GM12865 (cell line): ENCODE data around the gene SLC19A1.

Source experiments
- DNase-seq: peaks from one replicate; pipeline ENCODE4 v3.0.0; 2010; ENCODE audit warnings: low read depth
- H3K4me3 ChIP-seq: 2 replicates; pipeline ENCODE4 v1.5.1; 2011; ENCODE audit warnings: mild to moderate bottlenecking, low read depth, low read length, control low read depth
- TF ChIP-seq, protein P1 (sequence below): IDR thresholded peaks from 2 replicates; pipeline ENCODE4 v1.5.1; 2011; ENCODE audit warnings: low read length, control low read depth, low read depth, inconsistent platforms; ENCODE audit not compliant: insufficient read depth; ENCODE audit errors: missing control alignments

SLC19A1 gene

DNA sequence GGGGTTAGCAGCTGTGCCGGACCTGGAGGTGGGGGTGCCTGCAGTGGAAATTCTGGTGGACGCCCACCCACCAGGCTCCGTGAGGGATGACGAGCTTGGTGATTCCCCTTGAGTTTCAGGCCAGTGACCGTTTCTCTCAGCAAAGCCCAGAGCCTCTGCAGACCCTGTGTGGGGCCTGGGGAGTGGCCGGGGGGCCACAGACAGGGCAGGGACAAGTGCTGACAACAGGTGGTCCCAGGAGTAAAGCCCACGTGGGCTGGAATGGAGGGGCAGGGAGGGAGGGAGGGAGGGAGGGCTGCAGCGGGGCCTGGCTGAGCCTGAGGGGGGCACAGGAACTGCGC is 84.4 kb downstream of the SLC19A1 start:
- H3K4me3 ChIP-seq: no peak overlapping the region
- no peak for DNase-seq
- TF ChIP-seq, protein P1, sequence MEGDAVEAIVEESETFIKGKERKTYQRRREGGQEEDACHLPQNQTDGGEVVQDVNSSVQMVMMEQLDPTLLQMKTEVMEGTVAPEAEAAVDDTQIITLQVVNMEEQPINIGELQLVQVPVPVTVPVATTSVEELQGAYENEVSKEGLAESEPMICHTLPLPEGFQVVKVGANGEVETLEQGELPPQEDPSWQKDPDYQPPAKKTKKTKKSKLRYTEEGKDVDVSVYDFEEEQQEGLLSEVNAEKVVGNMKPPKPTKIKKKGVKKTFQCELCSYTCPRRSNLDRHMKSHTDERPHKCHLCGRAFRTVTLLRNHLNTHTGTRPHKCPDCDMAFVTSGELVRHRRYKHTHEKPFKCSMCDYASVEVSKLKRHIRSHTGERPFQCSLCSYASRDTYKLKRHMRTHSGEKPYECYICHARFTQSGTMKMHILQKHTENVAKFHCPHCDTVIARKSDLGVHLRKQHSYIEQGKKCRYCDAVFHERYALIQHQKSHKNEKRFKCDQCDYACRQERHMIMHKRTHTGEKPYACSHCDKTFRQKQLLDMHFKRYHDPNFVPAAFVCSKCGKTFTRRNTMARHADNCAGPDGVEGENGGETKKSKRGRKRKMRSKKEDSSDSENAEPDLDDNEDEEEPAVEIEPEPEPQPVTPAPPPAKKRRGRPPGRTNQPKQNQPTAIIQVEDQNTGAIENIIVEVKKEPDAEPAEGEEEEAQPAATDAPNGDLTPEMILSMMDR: no peak

DNA sequence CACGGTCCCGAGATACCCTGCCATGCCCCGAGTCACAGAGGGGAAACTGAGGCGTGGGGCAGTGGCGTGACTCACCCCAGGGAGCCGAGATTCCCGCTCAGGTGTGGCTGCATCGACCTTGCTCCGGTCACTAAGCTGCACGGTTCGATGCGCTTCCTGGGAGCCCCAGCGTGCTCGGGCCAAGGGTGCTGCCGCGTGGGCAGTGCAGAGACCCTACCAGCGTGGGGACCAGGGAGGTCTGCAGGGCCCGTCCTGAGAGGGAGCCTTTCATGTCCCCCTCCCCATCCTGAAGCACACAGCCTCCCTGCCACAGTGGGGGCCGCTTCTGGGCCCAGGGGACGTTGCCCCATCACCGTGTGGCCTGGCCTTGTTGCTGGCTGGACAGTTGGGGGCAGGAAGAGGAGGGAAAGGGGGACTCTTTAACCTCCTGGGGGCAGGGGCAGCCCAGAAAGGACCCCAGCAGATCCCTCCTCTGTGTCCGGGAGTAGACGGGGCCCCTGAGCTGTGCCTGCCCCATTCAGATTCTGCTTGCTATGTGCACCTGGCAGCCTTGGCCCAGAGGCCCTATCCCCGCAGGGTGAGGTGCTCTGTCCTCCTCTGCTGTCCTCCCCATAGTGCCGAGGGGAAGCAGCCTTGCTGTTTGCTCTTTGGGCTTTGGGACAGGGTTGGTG is 84.9 kb downstream of the SLC19A1 start:
- TF ChIP-seq, protein P1: no peak
- DNase-seq: no peak
- no peak overlapping the region for H3K4me3 ChIP-seq

DNA sequence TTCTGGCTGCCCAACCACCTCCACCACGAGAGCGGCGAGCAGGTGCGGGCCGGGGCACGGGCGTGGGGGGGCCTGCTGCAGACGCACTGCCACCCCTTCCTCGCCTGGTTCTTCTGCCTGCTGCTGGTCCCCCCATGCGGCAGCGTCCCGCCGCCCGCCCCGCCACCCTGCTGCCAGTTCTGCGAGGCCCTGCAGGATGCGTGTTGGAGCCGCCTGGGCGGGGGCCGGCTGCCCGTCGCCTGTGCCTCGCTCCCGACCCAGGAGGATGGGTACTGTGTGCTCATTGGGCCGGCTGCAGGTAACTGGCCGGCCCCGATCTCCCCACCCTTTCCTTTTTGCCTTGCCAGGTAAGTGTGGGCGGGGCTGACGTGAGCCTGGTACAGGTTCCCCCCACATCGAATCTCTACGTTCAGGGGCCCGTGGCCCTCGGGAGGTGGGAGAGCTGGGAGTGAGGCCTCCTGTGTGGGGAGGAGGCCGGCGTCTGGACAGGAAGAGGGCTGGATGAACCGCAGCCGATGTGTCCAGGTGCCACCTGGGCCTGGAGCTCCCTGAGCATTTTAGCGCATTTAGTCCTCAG is 85.6 kb downstream of the SLC19A1 start:
- no peak overlapping the region for H3K4me3 ChIP-seq
- no peak for DNase-seq
- TF ChIP-seq, protein P1: no peak

DNA sequence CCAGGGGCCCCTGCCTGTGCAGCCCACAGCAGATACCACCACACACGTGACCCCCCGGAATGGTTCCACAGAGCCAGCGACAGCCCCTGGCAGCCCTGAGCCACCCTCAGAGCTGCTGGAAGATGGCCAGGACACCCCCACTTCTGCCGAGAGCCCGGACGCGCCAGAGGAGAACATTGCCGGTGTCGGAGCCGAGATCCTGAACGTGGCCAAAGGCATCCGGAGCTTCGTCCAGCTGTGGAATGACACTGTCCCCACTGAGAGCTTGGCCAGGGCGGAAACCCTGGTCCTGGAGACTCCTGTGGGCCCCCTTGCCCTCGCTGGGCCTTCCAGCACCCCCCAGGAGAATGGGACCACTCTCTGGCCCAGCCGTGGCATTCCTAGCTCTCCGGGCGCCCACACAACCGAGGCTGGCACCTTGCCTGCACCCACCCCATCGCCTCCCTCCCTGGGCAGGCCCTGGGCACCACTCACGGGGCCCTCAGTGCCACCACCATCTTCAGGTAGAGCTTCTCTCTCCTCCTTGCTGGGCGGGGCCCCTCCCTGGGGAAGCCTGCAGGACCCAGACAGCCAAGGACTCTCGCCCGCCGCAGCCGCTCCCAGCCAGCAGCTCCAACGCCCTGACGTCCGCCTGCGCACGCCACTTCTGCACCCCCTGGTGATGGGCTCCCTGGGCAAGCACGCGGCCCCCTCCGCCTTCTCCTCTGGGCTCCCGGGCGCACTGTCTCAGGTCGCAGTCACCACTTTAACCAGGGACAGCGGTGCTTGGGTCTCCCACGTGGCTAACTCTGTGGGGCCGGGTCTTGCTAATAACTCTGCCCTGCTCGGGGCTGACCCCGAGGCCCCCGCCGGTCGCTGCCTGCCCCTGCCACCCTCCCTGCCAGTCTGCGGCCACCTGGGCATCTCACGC is 86.3 kb downstream of the SLC19A1 start:
- DNase-seq: no peak
- TF ChIP-seq, protein P1: no peak

DNA sequence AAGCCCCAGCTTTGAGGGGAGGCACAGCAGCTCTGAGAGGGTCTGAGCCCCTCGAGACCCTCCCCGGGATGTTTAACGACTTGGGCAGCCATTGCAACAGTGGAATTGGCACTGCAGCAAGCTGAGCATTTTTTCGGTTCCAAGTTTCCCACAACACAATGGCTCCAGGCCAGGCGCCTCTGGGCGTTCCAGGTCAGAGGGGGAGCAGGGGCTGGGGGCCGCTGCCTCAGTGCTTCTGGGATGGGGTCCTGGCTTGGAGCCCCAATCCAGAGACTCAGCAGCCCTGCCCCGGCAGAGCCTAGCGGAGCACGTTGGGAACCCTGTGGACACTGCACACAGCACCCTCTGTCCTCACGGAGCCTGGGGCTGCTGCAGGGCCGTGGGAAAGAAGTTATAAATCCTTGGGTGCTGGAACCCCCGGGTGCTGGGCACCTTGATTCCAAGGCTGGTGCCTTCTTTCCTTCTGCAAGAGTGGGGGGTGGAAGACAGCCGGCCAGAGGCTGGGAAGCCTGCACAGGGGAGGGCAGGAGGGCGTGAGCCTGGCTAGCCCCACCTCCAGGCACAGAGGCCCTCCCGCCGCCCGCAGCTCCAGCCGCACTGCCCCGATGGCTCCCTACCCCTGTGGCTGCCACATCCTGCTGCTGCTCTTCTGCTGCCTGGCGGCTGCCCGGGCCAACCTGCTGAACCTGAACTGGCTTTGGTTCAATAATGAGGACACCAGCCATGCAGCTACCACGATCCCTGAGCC is 87.1 kb downstream of the SLC19A1 start:
- no peak for DNase-seq
- TF ChIP-seq, protein P1: no peak
- no peak overlapping the region for H3K4me3 ChIP-seq

More for the DNA sequence above, 86.3 kb downstream of the SLC19A1 start:
- H3K4me3 ChIP-seq: no peak overlapping the region

DNA sequence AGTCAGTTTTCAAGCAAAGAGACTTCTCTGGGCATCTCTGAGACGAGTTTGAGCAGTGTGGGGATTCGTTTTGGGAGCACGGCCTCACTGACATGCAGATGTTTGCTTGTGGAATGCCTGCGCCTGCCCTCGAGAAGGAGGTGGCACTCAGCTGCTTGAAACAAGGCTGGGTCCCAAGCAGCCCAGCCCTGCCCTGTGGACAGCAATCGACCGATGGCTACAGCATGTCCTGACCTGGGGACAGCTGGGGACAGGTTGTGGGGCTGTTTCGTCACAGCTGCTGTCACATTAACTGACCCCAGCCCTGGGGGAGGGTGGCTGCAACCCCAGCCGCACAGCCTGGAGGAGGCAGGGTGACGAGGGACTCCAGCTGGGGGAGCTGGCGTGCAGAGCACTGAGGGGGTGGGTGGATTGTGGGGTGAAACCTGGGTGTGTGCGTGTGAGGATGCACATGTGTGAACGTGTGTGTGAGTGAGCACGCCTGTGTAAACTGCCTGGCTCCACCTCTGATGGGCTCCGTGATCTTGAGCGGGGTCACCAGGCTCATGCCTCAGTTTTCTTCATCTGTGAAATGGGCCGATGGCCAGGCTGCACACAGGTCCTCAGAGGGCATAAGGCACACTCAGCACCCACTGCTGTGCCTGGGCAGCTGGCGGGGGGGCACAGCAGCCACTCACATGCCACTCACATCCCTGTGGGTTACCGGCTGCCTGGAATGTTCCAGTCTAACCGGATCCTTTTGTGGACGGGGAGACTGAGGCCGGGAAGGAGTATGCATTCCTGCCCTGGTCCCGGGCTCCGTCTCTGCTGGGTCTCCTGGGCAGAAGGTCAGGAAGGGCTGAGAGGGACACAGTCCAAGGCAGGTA is 87.9 kb downstream of the SLC19A1 start:
- no peak overlapping the region for H3K4me3 ChIP-seq
- TF ChIP-seq, protein P1: no peak

More for the DNA sequence above, 87.9 kb downstream of the SLC19A1 start:
- DNase-seq: no peak
